ENCODE measurements around the gene PPP3R2.

PPP3R2 gene

DNA sequence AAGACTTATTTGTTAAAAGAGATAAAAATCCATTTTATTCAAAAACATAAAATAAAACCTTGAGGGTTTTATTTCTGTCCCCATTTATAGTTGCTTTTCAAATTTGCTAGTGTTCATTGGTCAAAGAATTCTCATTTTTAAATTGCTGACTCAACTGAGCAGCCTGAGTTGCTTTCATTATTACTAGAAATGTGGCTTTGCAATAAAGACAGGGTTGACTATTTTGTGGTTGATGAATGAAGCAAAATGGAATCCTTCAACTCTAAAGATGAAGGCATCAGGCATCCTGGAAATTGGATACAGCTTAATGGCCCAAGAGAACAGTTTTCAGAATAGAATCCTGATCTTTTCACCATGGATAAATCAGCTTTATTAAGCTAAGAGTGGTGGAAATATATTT, 23.9 kb upstream of the PPP3R2 start:
- no peak for DNase-seq (ENCODE audit: low read depth)
- H3K4me3 ChIP-seq (ENCODE audit: low read depth, low read length): no peak overlapping the region
- TF ChIP-seq, protein P1, sequence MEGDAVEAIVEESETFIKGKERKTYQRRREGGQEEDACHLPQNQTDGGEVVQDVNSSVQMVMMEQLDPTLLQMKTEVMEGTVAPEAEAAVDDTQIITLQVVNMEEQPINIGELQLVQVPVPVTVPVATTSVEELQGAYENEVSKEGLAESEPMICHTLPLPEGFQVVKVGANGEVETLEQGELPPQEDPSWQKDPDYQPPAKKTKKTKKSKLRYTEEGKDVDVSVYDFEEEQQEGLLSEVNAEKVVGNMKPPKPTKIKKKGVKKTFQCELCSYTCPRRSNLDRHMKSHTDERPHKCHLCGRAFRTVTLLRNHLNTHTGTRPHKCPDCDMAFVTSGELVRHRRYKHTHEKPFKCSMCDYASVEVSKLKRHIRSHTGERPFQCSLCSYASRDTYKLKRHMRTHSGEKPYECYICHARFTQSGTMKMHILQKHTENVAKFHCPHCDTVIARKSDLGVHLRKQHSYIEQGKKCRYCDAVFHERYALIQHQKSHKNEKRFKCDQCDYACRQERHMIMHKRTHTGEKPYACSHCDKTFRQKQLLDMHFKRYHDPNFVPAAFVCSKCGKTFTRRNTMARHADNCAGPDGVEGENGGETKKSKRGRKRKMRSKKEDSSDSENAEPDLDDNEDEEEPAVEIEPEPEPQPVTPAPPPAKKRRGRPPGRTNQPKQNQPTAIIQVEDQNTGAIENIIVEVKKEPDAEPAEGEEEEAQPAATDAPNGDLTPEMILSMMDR (IDR thresholded peaks at IDR 0.05; ENCODE audit: low read depth, low read length, missing control alignments): no peak
- in situ Hi-C loops (cut with HindIII; ENCODE audit: low sequenced_read_pairs): no loop called here

DNA sequence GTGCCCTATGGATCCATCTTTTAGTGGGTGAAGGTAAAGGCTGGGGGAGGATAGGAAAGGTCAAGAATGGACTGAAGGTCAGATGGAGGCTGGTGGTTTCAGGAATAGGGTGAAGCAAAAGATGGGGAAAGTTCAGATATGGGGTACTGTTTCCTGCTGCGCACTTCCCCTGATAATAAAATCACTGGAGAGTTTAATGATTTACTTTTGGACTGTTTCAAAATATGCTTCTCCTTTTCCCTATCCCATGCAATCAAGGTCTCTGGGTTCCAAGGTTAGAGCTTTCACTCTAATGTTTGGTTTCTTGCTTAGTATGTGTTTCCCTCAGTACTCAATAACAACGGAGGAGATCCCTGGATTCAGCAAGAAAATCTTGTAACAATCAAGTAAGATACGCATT, 10.8 kb upstream of the PPP3R2 start:
- TF ChIP-seq, protein P1 (IDR thresholded peaks at IDR 0.05; ENCODE audit: low read depth, low read length, missing control alignments): no peak
- H3K4me3 ChIP-seq (ENCODE audit: low read depth, low read length): no peak overlapping the region
- in situ Hi-C loops (cut with HindIII; ENCODE audit: low sequenced_read_pairs): no loop called here
- DNase-seq (ENCODE audit: low read depth): no peak

DNA sequence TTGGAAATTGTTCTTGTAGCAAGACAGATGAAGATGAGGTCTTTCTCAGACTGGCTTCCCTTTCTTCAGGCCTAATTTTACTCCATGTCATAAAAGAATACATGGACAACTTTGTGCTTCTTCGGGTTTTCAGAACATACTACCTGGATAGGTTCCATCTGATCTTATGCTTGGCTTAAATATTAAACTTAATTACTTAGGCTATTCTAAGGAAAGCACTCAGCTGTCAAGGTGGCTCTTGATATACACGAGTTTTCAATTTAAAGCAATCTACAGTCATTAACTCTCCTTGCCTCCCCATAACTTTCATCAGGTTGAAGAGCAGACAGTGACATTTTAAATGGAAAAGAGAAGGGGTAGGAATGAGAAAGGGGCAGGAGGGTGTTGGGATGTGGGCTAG, 9.5 kb upstream of the PPP3R2 start:
- TF ChIP-seq, protein P1 (IDR thresholded peaks at IDR 0.05; ENCODE audit: low read depth, low read length, missing control alignments): no peak
- in situ Hi-C loops (cut with HindIII; ENCODE audit: low sequenced_read_pairs): no loop called here
- no peak for DNase-seq (ENCODE audit: low read depth)
- no peak overlapping the region for H3K4me3 ChIP-seq (ENCODE audit: low read depth, low read length)

DNA sequence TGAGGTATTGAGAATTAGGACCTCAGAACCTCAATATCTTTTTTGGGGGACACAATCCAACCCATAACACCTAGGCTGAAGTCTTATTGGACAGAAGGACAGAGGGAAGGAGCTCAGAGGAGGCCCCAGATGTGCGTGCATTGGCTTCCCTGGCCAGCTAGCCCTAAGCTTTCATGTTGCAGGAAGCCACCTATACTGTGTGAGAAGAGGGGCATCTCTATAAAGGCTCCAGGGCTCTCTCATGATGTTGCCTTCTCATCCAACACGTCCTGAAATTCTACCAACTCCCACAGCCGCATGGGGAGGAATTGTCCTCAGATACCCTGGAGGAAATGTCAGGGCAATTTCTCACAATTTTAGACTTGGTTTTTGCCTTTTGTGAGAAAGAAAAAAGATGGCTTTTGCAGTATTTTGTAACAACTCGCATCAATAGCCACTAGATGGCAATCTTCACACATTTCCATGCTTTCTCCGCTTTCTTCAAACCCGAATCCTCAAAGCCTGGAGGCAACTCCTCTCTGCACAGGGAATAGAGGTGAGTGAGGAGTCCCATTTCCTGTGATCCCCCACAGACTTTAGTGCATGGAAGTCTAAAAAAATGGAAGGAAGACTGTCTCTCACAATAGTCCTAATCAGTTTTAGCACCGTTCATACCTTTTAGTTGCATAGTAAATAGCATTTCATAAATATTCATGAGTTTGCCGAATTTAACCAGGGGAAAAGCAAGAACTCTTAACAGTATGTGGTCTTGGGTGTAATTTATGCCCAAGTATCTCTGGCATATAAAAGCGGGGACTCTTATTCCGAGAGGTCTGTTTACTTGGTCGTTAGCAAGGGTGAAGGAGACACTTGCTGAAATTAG, 7.4 kb upstream of the PPP3R2 start:
- no peak overlapping the region for H3K4me3 ChIP-seq (ENCODE audit: low read depth, low read length)
- peak; percentile 31 for DNase-seq (ENCODE audit: low read depth)
- in situ Hi-C loops (cut with HindIII; ENCODE audit: low sequenced_read_pairs): no loop called here
- TF ChIP-seq, protein P1 (IDR thresholded peaks at IDR 0.05; ENCODE audit: low read depth, low read length, missing control alignments): peak; percentile 69

DNA sequence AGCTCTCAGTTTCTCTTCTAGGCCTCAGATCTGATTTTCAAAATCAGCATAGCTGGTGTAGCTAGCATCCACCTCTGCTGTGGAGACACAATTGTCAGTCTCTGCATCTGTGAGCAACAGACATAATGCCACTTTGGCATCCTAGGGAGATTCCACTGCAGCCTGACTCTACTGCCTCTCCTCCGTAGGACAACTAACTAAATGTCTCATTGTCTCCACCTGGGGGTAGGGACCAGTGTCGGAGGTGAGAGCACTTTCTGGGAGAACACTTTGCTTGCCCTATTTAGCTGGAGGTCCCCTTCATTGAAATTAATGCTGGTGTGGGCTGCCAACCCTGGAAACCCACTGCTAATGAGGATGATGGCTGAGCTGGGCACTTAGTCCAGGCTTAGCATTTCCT, 1.4 kb downstream of the PPP3R2 start:
- TF ChIP-seq, protein P1 (IDR thresholded peaks at IDR 0.05; ENCODE audit: low read depth, low read length, missing control alignments): no peak
- H3K4me3 ChIP-seq (ENCODE audit: low read depth, low read length): no peak overlapping the region
- no peak for DNase-seq (ENCODE audit: low read depth)
- in situ Hi-C loops (cut with HindIII; ENCODE audit: low sequenced_read_pairs): no loop called here

DNA sequence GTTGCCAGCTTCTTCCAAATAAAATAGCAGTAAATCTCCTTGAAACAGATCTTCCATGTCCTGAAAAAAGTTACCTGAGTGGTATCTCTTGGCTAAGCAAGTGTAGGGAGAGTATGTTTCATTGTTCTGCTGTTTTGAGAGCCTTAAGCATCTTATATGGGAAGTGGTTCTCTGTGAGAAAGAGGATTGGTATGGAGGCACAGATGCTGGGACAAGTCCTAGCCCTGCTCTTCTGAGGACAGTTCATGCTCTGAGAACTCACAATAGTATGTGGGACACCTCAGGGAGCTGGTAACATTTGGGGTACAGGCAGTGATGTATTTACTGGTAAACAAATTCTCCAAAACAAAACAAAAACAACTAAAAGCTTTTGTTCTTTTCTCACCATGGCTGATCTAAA, 2.0 kb downstream of the PPP3R2 start:
- no peak for DNase-seq (ENCODE audit: low read depth)
- TF ChIP-seq, protein P1 (IDR thresholded peaks at IDR 0.05; ENCODE audit: low read depth, low read length, missing control alignments): no peak
- no peak overlapping the region for H3K4me3 ChIP-seq (ENCODE audit: low read depth, low read length)
- in situ Hi-C loops (cut with HindIII; ENCODE audit: low sequenced_read_pairs): no loop called here
